Activated T-cell treated with anti-CD3 and anti-CD28 coated beads, Interleukin-2, amount 50 U/mL, for 72 hours (primary cell): ENCODE measurements around the gene PRKACA. TPM values are rescaled to one million over a fixed set of nuclear protein-coding genes. Genes with fewer than 3 reads are reported as not detected.

Source experiments
- ATAC-seq, 2 donors: fragments of 150-1000 bp; cut with Tn5 transposase; replicated peaks in 1 of 2; 2 replicates each; pipeline ENCODE4 v1.10.0; 2021; ENCODE audit warnings: moderate library complexity in 2 of 2, mild to moderate bottlenecking in 1 of 2
- DNase-seq, 2 donors: peaks; one replicate each; pipeline ENCODE4 v3.0.0; 2021 to 2022; ENCODE audit warnings: mixed read lengths in 1 of 2
- H3K27ac Mint-ChIP-seq: one replicate; pipeline ENCODE4 v1.8.0; 2022; ENCODE audit warnings: mild to moderate bottlenecking, moderate library complexity, mixed read lengths
- H3K27me3 Mint-ChIP-seq: one replicate; pipeline ENCODE4 v1.8.0; 2022; ENCODE audit warnings: low read depth, mixed read lengths
- H3K36me3 Mint-ChIP-seq, 2 donors: one replicate each; pipeline ENCODE4 v1.8.0; 2022; ENCODE audit warnings: mixed read lengths in 2 of 2, mild to moderate bottlenecking in 1 of 2; ENCODE audit not compliant: insufficient read depth in 2 of 2
- H3K4me1 Mint-ChIP-seq: one replicate; pipeline ENCODE4 v1.8.0; 2022; ENCODE audit warnings: low read depth, mixed read lengths
- H3K4me3 Mint-ChIP-seq, 2 donors: one replicate each; pipeline ENCODE4 v1.8.0; 2022; ENCODE audit warnings: mild to moderate bottlenecking in 2 of 2, mixed read lengths in 2 of 2, moderate library complexity in 2 of 2
- H3K9me3 Mint-ChIP-seq, 2 donors: one replicate each; pipeline ENCODE4 v1.8.0; 2022; ENCODE audit warnings: mixed read lengths in 2 of 2
- total RNA-seq, 2 donors: library from RNA; stranded (reverse); gene quantifications; one replicate each; pipeline ENCODE4 v1.2.3, GENCODE V29; 2022

Gene PRKACA
- total RNA-seq, 2 donors from 2014 or later: 67.7 to 75.0 TPM

DNA sequence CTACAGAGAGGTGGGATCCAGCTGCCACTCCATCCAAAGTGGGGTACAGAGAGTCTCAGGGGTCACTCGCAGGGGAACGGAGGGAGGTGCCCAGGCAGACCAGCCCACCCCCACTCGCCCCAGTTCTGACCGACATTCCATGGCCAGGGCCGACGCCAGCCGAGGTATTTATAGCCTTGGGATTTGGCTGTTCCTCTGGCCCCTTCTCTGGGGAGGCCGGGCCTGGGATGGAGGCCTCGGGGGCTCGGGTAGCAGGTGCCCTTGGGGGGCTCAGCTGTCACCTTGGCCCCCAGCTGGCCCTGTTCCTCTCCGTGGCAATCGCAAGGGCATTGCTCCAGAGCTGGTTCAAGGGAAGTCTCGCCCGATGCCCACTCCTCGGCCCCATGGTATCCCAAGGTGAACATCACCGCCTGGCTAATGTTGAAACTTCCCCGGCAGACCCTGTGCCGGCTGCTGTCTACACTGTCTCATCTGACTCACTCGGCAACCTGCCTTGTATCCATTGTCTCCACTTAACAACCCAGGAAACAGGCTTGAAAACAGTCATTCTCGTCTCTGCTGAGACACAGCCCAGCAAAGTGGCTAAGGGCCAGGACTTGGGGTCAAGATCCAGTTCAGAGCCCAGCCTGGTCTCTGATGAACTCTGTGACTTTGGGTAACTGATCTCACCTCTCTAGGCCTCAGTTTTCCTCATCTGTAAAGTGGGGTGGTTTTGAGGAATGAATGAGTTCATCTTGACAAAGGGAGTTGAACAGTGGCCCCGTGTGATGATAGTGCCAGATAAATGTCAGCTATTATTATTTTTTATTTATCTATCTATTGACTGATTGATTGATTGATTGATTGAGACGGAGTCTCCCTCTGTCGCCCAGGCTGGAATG is 9.7 kb downstream of the PRKACA start:
- no peaks in the 10 kb centered on the region for H3K27me3 Mint-ChIP-seq
- H3K9me3 Mint-ChIP-seq: no peaks in the 10 kb centered on the region
- H3K36me3 Mint-ChIP-seq: no peaks in the 10 kb centered on the region
- H3K27ac Mint-ChIP-seq: no peak overlapping the region
- H3K4me1 Mint-ChIP-seq: peaks cover 12% of the 10 kb centered on the region
- no peak overlapping the region for H3K4me3 Mint-ChIP-seq
- DNase-seq (no peak), ATAC-seq (no peak)

- H3K4me1 Mint-ChIP-seq: peaks cover 9% of the 10 kb centered on the region
- DNase-seq (no peak), ATAC-seq (no peak)
- no peaks in the 10 kb centered on the region for H3K36me3 Mint-ChIP-seq
- H3K27ac Mint-ChIP-seq: no peak overlapping the region
- H3K4me3 Mint-ChIP-seq: no peak overlapping the region
- H3K9me3 Mint-ChIP-seq: no peaks in the 10 kb centered on the region
- H3K27me3 Mint-ChIP-seq: no peaks in the 10 kb centered on the region
Measured at GRCh38 chr19:14106840-14107239, 10.7 kb downstream of the PRKACA start.

GRCh38 chr19:14105680-14106079 is 11.9 kb downstream of the PRKACA start:
- Mint-ChIP-seq H3K9me3 (no peaks in the 10 kb centered on the region), H3K27ac (no peak overlapping the region), H3K4me3 (no peak overlapping the region), H3K4me1 (peaks cover 4% of the 10 kb centered on the region), H3K27me3 (no peaks in the 10 kb centered on the region), H3K36me3 (no peaks in the 10 kb centered on the region)
- ATAC-seq (no peak), DNase-seq (no peak)

GRCh38 chr19:14103310-14103709 is 14.3 kb downstream of the PRKACA start:
- ATAC-seq: no peak
- no peak overlapping the region for H3K4me3 Mint-ChIP-seq

DNA sequence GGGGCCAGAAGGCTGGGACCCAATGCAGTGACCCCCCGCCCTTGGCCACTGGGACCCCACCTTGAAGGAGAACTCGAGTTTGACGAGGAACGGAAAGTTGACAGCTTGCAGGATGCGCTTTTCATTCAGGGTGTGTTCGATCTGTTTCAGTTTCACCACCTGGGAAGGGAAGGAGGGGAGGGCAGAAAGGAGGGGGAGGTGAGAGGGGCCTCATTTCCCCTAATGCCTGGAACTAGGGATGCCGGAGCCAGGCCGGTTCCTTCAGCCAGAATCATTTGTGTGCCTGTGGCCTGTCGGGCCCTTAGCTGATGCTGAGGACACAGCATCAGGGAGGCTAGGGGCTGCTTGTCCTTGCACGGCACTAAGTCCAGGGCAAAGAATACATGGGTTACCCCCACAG is 14.8 kb downstream of the PRKACA start:
- Mint-ChIP-seq H3K27me3 (no peaks in the 10 kb centered on the region), H3K4me1 (no peaks in the 10 kb centered on the region), H3K27ac (no peak overlapping the region), H3K36me3 (no peaks in the 10 kb centered on the region), H3K4me3 (no peak overlapping the region), H3K9me3 (no peaks in the 10 kb centered on the region)
- ATAC-seq: no peak
- DNase-seq: no peak

More at GRCh38 chr19:14103310-14103709, 14.3 kb downstream of the PRKACA start:
- H3K9me3 Mint-ChIP-seq: no peaks in the 10 kb centered on the region
- no peaks in the 10 kb centered on the region for H3K4me1 Mint-ChIP-seq
- DNase-seq: no peak
- H3K36me3 Mint-ChIP-seq: no peaks in the 10 kb centered on the region
- no peaks in the 10 kb centered on the region for H3K27me3 Mint-ChIP-seq
- H3K27ac Mint-ChIP-seq: no peak overlapping the region

DNA sequence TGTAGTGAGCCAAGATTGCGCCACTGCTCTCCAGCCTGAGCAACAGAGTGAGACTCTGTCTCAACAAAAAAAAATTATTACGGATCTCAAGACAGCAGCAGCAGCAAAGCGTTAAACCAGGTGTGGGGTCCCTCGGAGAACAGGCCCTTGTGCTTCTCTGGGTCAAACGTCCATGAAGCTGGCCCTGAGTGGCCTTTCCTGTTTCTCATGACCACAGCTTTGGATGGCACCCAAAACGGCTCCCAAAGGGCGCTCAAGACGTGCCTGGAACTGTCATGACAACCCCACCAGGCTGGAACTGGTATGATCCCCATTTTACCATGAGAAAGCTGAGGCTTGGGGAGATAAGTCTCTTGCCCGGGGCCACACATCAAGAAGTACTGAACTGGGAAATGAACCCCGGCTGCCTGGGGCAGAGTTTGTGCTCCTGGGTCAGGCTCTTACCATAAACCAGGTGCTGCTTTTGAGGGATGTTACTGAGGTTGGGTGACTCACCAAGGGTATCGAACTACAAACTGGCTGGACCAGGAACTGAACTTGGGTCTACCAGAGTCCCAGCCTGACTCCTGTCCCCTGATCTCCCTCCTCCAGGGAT is 15.4 kb downstream of the PRKACA start:
- ATAC-seq (no peak), DNase-seq (no peak)
- no peak overlapping the region for H3K27ac Mint-ChIP-seq
- H3K4me3 Mint-ChIP-seq: no peak overlapping the region
- H3K4me1 Mint-ChIP-seq: no peaks in the 10 kb centered on the region
- H3K36me3 Mint-ChIP-seq: peaks cover 0 to under 1% of the 10 kb centered on the region in 2 donors
- no peaks in the 10 kb centered on the region for H3K9me3 Mint-ChIP-seq
- no peaks in the 10 kb centered on the region for H3K27me3 Mint-ChIP-seq

GRCh38 chr19:14101003-14101545 is 16.5 kb downstream of the PRKACA start:
- Mint-ChIP-seq H3K9me3 (no peaks in the 10 kb centered on the region), H3K4me3 (no peak overlapping the region), H3K36me3 (peaks cover 0 to 2% of the 10 kb centered on the region in 2 donors), H3K27me3 (no peaks in the 10 kb centered on the region), H3K27ac (no peak overlapping the region), H3K4me1 (no peaks in the 10 kb centered on the region)
- DNase-seq (no peak), ATAC-seq (no peak)

GRCh38 chr19:14097532-14098151 is 19.9 kb downstream of the PRKACA start:
- peaks cover 2 to 4% of the 10 kb centered on the region in 2 donors for H3K9me3 Mint-ChIP-seq
- DNase-seq (no peak), ATAC-seq (no peak)
- no peaks in the 10 kb centered on the region for H3K27me3 Mint-ChIP-seq
- no peak overlapping the region for H3K4me3 Mint-ChIP-seq
- no peak overlapping the region for H3K27ac Mint-ChIP-seq
- H3K4me1 Mint-ChIP-seq: no peaks in the 10 kb centered on the region
- peaks cover 5 to 14% of the 10 kb centered on the region in 2 donors for H3K36me3 Mint-ChIP-seq

GRCh38 chr19:14096272-14096992 is 21.1 kb downstream of the PRKACA start:
- Mint-ChIP-seq H3K27ac (no peak overlapping the region), H3K36me3 (peaks cover 5 to 19% of the 10 kb centered on the region in 2 donors), H3K27me3 (no peaks in the 10 kb centered on the region), H3K9me3 (peaks cover 2 to 4% of the 10 kb centered on the region in 2 donors), H3K4me3 (no peak overlapping the region), H3K4me1 (peaks cover 9% of the 10 kb centered on the region)
- DNase-seq: no peak
- no peak for ATAC-seq

GRCh38 chr19:14094854-14095253 is 22.7 kb downstream of the PRKACA start:
- no peak overlapping the region for H3K27ac Mint-ChIP-seq
- no peak for DNase-seq
- no peak for ATAC-seq
- no peak overlapping the region for H3K4me3 Mint-ChIP-seq
- peaks cover 10% of the 10 kb centered on the region for H3K4me1 Mint-ChIP-seq
- H3K36me3 Mint-ChIP-seq: peaks cover 5 to 20% of the 10 kb centered on the region in 2 donors
- no peaks in the 10 kb centered on the region for H3K27me3 Mint-ChIP-seq
- peaks cover 2 to 4% of the 10 kb centered on the region in 2 donors for H3K9me3 Mint-ChIP-seq

DNA sequence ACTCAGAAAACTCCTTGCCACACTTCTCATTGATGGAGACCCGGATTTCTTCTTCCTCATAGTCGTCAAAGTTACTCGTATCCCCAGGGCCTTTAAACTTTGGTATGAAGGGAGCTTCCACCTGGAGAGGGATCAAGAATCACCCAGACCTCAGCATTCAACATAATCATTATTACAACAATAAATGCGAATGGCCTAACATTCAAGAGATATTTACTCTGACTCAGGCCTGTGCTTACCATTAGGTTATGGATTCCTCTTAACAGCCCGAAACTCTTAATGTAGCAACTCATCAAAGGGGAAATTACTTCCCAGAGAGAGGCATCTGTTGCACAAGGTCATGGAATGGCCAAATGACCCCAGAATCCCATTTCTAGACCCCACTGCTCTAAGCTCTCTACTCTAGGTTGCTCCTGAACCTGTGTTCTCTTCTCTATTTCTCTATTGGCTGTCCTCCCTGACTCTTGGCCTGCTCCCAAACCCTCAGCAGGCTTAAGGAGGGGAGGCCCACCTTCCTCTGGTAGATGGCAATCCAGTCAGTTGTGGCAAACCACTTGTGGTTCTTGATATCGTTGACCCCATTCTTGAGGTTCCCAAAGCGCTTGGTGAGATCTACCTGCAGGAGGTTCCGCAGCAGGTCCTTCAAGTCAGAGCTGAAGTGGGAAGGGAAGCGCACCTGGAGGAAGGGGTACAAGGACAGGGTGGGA is 24.3 kb downstream of the PRKACA start:
- Mint-ChIP-seq H3K36me3 (peaks cover 9 to 26% of the 10 kb centered on the region in 2 donors), H3K4me3 (peak overlapping the region; percentile 7 to 57), H3K27ac (peak overlapping the region; percentile 63), H3K9me3 (peaks cover 2 to 4% of the 10 kb centered on the region in 2 donors), H3K4me1 (peaks cover 15% of the 10 kb centered on the region), H3K27me3 (no peaks in the 10 kb centered on the region)
- no peak for ATAC-seq
- no peak for DNase-seq

- ATAC-seq (peak; percentile 21 to 27), DNase-seq (peak; percentile 56 to 73)
- H3K4me1 Mint-ChIP-seq: peaks cover 15% of the 10 kb centered on the region
- H3K27me3 Mint-ChIP-seq: no peaks in the 10 kb centered on the region
- H3K36me3 Mint-ChIP-seq: peaks cover 9 to 25% of the 10 kb centered on the region in 2 donors
- peak overlapping the region; percentile 98 for H3K4me3 Mint-ChIP-seq
- peak overlapping the region; percentile 97 for H3K27ac Mint-ChIP-seq
- peaks cover 2 to 4% of the 10 kb centered on the region in 2 donors for H3K9me3 Mint-ChIP-seq
Measured at GRCh38 chr19:14091813-14092462, 25.6 kb downstream of the PRKACA start.
